Hepatocyte (in vitro differentiated cells): ENCODE data around the gene GPR179.

ENCODE experiments used
- CTCF ChIP-seq: fragments of 200-600 bp; sonication (generic); IDR thresholded peaks from 2 replicates; pipeline ENCODE4 v1.5.1; 2016; ENCODE audit warnings: antibody characterized with exemption, mild to moderate bottlenecking; ENCODE audit not compliant: poor library complexity
- EZH2 ChIP-seq: fragments of 200-600 bp; sonication (generic); IDR thresholded peaks from 2 replicates; pipeline ENCODE4 v1.6.1; 2016; ENCODE audit warnings: antibody characterized with exemption, mild to moderate bottlenecking, borderline replicate concordance
- EZH2phosphoT487 ChIP-seq: fragments of 200-600 bp; sonication (generic); IDR thresholded peaks from one replicate; pipeline ENCODE4 v1.6.1; 2018; ENCODE audit warnings: antibody characterized with exemption, mild to moderate bottlenecking, low read depth, moderate library complexity; ENCODE audit not compliant: unreplicated experiment, severe bottlenecking

- TF ChIP-seq CTCF (no peak), EZH2 (no peak), EZH2phosphoT487 (no peak)
Measured at GRCh38 chr17:38324772-38325171, 19.0 kb downstream of the GPR179 start.
